Prostate gland (tissue), 2 donors: ENCODE measurements around the gene NCF4. TPM values are rescaled to one million over a fixed set of nuclear protein-coding genes. Genes with fewer than 3 reads are reported as not detected.

Source experiments
- DNase-seq: peaks from one replicate; pipeline ENCODE4 v3.0.0-alpha.2; 2019; ENCODE audit warnings: low spot score
- H3K27ac ChIP-seq, 2 donors: fragments of 200-600 bp; sonication (generic); 2 replicates each; pipeline ENCODE4 v1.5.1; 2017 to 2019
- H3K27me3 ChIP-seq: fragments of 200-600 bp; sonication (generic); replicated peaks from 2 replicates; pipeline ENCODE4 v1.5.1; 2019; ENCODE audit not compliant: insufficient read depth
- H3K36me3 ChIP-seq, 2 donors: fragments of 200-600 bp; sonication (generic); 1 replicate in 1 of 2; 2 replicates in 1 of 2; pipeline versions ENCODE4 v1.5.1 to v1.8.1; 2017 to 2019
- H3K4me1 ChIP-seq: fragments of 200-600 bp; sonication (generic); replicated peaks from 2 replicates; pipeline ENCODE4 v1.5.1; 2019
- H3K4me3 ChIP-seq, 2 donors: fragments of 200-600 bp; sonication (generic); 2 replicates each; pipeline ENCODE4 v1.5.1; 2017 to 2019
- H3K9me3 ChIP-seq: fragments of 200-600 bp; sonication (generic); 2 replicates; pipeline ENCODE4 v1.5.1; 2017
- POLR2A ChIP-seq: fragments of 450-650 bp; IDR thresholded peaks from one replicate; pipeline ENCODE4 v1.6.1; 2016; ENCODE audit warnings: antibody characterized with exemption, mild to moderate bottlenecking
- POLR2AphosphoS5 ChIP-seq: sonication (generic); formaldehyde crosslinking; IDR thresholded peaks from one replicate; pipeline ENCODE4 v1.6.1; 2017; ENCODE audit warnings: antibody characterized with exemption
- WGBS: methylation state at CpG from one replicate; pipeline ENCODE4 v1.1.5; 2018; 5-methylcytosine and 5-hydroxymethylcytosine counted together
- intact Hi-C: fragments of 100-400 bp; cut with DNase I; formaldehyde crosslinking; loops from one replicate; pipeline ENCODE4 v1.14.2; 2022
- total RNA-seq, 2 donors: library from RNA; depleted of rRNA; stranded (reverse); fragments of >200 nt; gene quantifications; one replicate each; pipeline ENCODE4 v1.1.0, GENCODE V29; 2016
- TF ChIP-seq, protein P1 (sequence below), 4 experiments: fragments of 200-600 bp in 2 of 4; fragments of 450-650 bp in 2 of 4; sonication (generic) in 2 of 4; IDR thresholded peaks; 1 replicate in 3 of 4; 2 replicates in 1 of 4; pipeline ENCODE4 v1.5.1; 2016 to 2019; ENCODE audit warnings: antibody characterized with exemption in 4 of 4, mild to moderate bottlenecking in 2 of 4, moderate library complexity in 2 of 4

The NCF4 gene
- total RNA-seq, 2 donors from 2014 or later = 0.91 to 3.5 TPM

DNA sequence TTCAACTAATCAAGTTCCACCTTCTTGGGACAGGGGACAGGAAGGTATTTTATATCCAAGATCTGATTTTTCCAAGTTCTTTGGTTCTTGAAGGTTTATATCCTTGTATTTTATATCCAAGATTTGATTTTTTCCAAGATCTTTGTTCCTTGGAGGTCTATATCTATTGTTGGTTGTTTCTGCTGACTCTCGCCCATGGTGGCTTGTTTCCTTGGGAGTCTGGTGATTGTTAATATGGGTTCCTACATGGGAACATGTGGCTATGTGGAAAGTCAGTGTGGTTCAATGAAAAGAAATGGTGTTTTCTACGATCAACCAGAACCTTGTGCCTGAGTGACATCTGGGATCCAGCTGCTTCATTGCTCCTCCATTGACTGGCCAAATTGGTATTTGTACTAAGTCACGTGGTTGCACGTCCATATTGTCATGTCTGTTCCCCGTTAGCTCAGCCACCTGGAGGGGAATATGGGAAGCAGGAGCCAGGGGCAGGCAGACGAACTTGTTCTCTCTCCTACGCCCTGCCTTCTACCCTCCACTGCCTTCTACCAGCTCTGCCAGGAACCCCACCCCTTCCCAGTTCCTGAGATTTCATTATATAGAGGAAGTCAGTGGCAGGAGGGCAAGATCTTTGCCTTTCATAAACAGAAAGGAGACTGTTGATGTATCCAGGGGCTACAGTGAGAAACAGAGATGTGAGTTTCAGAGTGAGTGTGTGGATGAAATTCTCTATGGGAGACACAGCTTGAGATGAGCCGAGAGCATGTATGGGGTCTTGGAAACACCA, 41.5 kb downstream of the NCF4 start:
- Histone ChIP-seq H3K36me3 (no peaks in the 10 kb centered on the region), H3K4me1 (no peaks in the 10 kb centered on the region), H3K9me3 (no peaks in the 10 kb centered on the region), H3K4me3 (no peak overlapping the region), H3K27me3 (no peaks in the 10 kb centered on the region), H3K27ac (no peak overlapping the region)
- no peak for TF ChIP-seq POLR2AphosphoS5
- TF ChIP-seq, protein P1, sequence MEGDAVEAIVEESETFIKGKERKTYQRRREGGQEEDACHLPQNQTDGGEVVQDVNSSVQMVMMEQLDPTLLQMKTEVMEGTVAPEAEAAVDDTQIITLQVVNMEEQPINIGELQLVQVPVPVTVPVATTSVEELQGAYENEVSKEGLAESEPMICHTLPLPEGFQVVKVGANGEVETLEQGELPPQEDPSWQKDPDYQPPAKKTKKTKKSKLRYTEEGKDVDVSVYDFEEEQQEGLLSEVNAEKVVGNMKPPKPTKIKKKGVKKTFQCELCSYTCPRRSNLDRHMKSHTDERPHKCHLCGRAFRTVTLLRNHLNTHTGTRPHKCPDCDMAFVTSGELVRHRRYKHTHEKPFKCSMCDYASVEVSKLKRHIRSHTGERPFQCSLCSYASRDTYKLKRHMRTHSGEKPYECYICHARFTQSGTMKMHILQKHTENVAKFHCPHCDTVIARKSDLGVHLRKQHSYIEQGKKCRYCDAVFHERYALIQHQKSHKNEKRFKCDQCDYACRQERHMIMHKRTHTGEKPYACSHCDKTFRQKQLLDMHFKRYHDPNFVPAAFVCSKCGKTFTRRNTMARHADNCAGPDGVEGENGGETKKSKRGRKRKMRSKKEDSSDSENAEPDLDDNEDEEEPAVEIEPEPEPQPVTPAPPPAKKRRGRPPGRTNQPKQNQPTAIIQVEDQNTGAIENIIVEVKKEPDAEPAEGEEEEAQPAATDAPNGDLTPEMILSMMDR (IDR thresholded peaks at IDR 0.05) = no peak
- 84% methylated on average over 8 of the region's 8 CpGs for WGBS
- DNase-seq = no peak
- intact Hi-C loops = no loop called here

DNA sequence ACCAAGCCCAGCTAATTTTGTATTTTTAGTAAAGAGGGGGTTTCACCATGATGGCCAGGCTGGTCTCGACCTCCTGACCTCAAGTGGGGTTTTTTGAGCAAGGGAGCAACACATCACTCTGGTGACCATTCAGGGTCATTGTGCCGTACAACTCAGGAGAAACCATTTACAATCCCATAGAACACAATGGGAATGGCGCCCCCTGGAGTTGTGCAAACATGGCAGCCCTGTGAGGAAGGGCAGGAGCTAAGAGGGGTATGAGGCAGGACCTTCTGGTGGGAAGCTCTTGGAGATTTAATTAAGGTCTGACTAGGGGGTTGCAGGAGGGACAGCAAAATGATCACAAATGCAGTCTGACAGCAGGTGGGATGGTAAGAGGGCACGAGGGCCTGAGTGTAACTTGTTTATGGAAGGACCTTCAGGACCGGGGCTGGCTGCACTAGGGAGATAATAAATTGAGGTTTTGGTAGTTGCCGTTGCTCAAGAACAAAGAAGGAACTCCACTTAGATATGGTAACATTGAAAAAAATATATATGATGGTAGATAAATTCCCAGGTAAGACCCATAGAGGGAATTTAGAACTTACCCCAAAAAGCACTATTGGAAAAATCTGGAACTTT, 43.6 kb downstream of the NCF4 start:
- DNase-seq = no peak
- no peak overlapping the region for H3K27ac ChIP-seq
- no peaks in the 10 kb centered on the region for H3K9me3 ChIP-seq
- H3K27me3 ChIP-seq = no peaks in the 10 kb centered on the region
- TF ChIP-seq POLR2AphosphoS5 (no peak), POLR2A (no peak)
- TF ChIP-seq, protein P1 (IDR thresholded peaks at IDR 0.05) = no peak
- no peaks in the 10 kb centered on the region for H3K36me3 ChIP-seq
- intact Hi-C loops = no loop called here
- H3K4me3 ChIP-seq = no peak overlapping the region
- 84% methylated on average over 6 of the region's 6 CpGs for WGBS
- no peaks in the 10 kb centered on the region for H3K4me1 ChIP-seq

DNA sequence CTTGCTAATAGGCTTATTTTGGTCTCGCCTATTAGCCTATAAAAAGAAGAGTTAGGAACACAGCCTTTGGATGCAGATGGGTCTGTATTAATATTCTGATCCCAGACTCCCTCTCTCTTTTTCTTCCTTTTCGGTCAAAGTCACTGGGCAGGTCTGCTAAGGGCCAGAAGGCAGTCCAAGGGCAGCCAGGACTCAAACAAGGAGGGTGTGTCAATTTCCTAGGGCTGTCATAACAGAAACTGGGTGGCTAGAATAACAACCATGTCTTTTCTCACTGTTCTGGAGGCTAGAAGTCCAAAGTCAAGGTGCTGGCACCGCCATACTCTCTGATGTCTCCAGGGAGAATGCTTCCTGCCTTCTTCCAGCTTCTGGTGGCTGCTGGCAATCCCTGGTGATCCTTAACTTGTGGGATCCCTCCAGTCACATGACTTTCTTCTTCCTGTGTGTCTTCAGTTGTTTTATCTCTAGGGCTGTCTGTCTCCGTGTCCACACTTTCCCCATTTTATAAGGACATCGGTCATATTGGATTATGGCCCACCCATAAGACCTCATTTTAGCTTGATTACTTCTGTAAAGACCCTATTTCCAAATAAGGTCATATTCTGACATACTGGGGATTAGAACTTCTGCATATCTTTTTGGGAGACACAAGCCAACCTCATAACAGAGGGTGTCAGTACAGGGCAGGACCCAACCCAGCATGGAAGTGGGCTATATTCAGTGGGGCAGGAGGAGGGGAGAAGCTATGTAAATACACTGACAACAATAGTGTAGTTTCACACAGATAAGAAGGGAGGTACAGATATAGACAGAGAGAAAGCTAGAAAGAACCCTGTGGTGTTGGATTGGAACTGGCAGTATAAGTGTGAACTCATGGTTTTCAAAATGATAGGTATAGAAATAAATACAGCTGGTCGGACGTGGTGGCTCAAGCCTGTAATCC, 46.7 kb downstream of the NCF4 start:
- no peak for TF ChIP-seq POLR2A
- TF ChIP-seq, protein P1 (IDR thresholded peaks at IDR 0.05) = no peak
- no peak for TF ChIP-seq POLR2AphosphoS5
- Histone ChIP-seq H3K4me1 (peaks cover 5% of the 10 kb centered on the region), H3K9me3 (no peaks in the 10 kb centered on the region), H3K27ac (no peak overlapping the region), H3K27me3 (no peaks in the 10 kb centered on the region), H3K36me3 (no peaks in the 10 kb centered on the region), H3K4me3 (no peak overlapping the region)
- intact Hi-C loops = no loop called here
- no peak for DNase-seq
- WGBS = 87% methylated on average over 7 of the region's 7 CpGs

DNA sequence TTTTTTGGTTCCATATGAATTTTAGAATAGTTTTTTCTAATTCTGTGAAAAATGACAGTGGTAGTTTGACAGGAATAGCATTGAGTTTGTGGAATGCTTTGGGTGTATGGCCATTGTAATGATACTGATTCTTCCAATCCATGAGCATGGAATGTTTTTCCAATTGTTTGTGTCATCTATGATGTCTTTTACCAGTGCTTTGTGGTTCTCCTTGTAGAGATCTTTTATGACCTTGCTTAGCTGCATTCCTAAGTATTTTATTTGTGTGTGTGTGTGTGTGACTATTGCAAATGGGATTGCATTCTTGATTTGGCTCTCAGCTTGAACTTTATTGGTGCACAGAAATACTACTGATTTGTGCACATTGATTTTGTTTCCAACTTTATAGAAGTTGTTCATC, 49.7 kb downstream of the NCF4 start:
- Histone ChIP-seq H3K36me3 (no peaks in the 10 kb centered on the region), H3K9me3 (no peaks in the 10 kb centered on the region), H3K27ac (peak overlapping the region; percentile 15 to 60), H3K27me3 (no peaks in the 10 kb centered on the region), H3K4me3 (no peak overlapping the region), H3K4me1 (peaks cover 5% of the 10 kb centered on the region)
- intact Hi-C loops = no loop called here
- peak; percentile 41 for DNase-seq
- peak; percentile 88 for TF ChIP-seq POLR2AphosphoS5
- no peak for TF ChIP-seq POLR2A
